Measurements from ENCODE around the gene POMT2. TPM values are rescaled to one million over a fixed set of nuclear protein-coding genes. Genes with fewer than 3 reads are reported as not detected.

The POMT2 gene
- total RNA-seq, 3 donors from 2014 or later: 16.8 to 30.3 (median 25.2) TPM

DNA sequence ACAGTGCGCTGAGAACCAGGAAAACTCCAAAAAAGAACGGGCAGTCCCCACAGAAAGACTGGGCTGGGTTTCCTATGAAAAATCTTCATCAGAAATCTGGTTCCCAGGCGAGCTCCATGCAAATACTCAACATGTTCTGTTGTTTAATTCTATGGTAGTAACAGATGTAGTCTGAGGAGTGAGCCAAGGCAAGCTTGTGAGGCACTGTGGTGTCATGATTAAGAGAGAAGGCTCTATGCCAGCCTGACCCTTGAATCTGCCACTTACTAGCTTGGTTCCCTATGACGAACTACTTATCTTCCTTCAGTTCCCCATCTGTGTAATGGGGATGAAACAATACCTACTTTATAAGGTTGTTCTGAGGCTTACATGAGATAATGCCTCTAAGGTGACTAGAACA is 10.7 kb downstream of the POMT2 start:
- no peaks in the 10 kb centered on the region for H3K27me3 ChIP-seq
- TF ChIP-seq POLR2AphosphoS5 (IDR thresholded peaks at IDR 0.05): no peak
- TF ChIP-seq POLR2A (IDR thresholded peaks at IDR 0.05): no peak
- TF ChIP-seq, protein P1, sequence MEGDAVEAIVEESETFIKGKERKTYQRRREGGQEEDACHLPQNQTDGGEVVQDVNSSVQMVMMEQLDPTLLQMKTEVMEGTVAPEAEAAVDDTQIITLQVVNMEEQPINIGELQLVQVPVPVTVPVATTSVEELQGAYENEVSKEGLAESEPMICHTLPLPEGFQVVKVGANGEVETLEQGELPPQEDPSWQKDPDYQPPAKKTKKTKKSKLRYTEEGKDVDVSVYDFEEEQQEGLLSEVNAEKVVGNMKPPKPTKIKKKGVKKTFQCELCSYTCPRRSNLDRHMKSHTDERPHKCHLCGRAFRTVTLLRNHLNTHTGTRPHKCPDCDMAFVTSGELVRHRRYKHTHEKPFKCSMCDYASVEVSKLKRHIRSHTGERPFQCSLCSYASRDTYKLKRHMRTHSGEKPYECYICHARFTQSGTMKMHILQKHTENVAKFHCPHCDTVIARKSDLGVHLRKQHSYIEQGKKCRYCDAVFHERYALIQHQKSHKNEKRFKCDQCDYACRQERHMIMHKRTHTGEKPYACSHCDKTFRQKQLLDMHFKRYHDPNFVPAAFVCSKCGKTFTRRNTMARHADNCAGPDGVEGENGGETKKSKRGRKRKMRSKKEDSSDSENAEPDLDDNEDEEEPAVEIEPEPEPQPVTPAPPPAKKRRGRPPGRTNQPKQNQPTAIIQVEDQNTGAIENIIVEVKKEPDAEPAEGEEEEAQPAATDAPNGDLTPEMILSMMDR (IDR thresholded peaks at IDR 0.05): no peak
- peaks cover 3 to 10% of the 10 kb centered on the region in 2 donors for H3K4me1 ChIP-seq
- no peaks in the 10 kb centered on the region for H3K36me3 ChIP-seq
- no peak for DNase-seq (ENCODE audit: low spot score in 2 of 2)
- H3K9me3 ChIP-seq: no peaks in the 10 kb centered on the region
- H3K4me3 ChIP-seq: no peak overlapping the region
- H3K27ac ChIP-seq: peak overlapping the region in 1 of 2 donors; percentile 36
- intact Hi-C loops (cut with DNase I; ENCODE audit: low total_unique reads): no loop called here

DNA sequence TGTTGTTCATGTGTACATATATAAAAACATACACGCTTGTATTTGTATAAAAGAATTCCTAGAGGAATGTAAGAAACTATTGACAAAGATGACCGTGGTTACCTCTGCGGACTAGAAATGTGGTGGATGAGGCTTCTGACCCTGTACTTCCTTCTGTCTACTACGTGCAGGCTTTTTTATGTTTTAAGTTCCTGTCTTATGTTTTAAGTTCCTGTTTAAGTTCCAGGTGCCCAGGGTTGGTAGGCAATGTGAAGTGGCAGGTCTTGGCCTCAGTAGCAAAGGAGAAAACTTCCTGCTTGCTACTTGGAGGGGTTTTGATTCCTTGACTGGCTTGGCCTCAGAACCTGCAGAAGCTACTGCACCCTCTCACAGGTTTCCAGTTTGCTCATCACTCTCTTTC is 11.6 kb downstream of the POMT2 start:
- Histone ChIP-seq H3K9me3 (no peaks in the 10 kb centered on the region), H3K4me3 (no peak overlapping the region), H3K27me3 (no peaks in the 10 kb centered on the region), H3K4me1 (peaks cover 2 to 9% of the 10 kb centered on the region in 2 donors), H3K36me3 (no peaks in the 10 kb centered on the region), H3K27ac (no peak overlapping the region)
- no peak for TF ChIP-seq POLR2AphosphoS5 (IDR thresholded peaks at IDR 0.05)
- no peak for TF ChIP-seq POLR2A (IDR thresholded peaks at IDR 0.05)
- TF ChIP-seq, protein P1 (IDR thresholded peaks at IDR 0.05): no peak
- intact Hi-C loops (cut with DNase I; ENCODE audit: low total_unique reads): no loop called here
- no peak for DNase-seq (ENCODE audit: low spot score in 2 of 2)

DNA sequence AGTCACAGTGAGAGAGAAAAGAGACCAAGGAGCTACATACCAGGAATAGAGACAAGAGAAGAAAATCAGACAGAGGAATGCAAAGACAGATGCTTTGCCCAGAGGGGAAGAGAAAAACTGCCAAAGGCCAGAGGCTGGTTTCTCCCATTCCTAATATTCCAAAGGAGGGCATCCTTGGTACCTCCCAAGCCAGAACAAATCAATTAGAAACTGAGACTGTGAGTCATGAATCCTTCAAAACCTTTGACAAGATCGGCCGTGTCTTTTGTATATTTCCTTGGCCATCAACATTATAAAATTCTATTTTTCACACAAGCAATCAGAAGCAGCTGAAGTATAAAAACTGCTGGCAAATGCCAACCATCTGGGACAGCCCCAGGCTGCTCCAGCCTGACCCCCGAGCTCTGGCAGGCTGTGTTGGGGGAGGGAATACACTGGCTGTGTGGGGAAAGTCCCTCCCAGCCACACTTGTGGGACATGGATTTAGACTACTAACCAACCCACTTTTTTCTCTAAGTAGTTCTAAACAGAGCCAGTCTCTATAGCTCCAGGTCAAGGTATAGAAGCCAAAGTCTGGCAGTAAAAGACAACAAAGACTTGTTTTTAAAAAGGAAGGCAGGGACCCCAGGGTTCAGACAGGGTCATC is 13.7 kb downstream of the POMT2 start:
- intact Hi-C loops (cut with DNase I; ENCODE audit: low total_unique reads): no loop called here
- peak overlapping the region; percentile 68 to 83 for H3K27ac ChIP-seq
- peak overlapping the region in 1 of 3 donors; percentile 4 for H3K4me3 ChIP-seq
- H3K4me1 ChIP-seq: peaks cover 0 to 9% of the 10 kb centered on the region in 2 donors
- no peaks in the 10 kb centered on the region for H3K9me3 ChIP-seq
- TF ChIP-seq POLR2A (IDR thresholded peaks at IDR 0.05): no peak
- TF ChIP-seq POLR2AphosphoS5 (IDR thresholded peaks at IDR 0.05): no peak
- TF ChIP-seq, protein P1 (IDR thresholded peaks at IDR 0.05): no peak
- no peaks in the 10 kb centered on the region for H3K36me3 ChIP-seq
- DNase-seq (ENCODE audit: low spot score in 2 of 2): no peak
- H3K27me3 ChIP-seq: no peaks in the 10 kb centered on the region

DNA sequence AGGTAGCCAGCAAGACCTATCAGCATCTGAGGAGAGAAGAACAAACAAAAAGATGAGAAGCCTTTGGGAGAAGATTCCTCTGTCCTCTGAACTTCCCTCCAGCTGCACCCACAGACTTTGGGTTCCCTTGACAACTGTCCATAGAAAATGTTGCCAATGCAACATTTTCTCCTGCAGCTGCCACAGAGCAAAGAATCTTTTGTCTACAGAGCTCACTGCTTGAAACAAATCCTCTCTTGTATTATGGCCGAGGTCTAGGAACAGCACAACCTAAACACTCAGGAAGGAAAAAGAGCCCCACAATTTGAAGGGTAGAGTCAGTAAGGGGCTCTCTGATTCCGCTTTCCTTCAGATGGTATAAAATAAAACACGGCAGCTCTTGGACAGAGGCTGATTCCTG is 14.3 kb downstream of the POMT2 start:
- Histone ChIP-seq H3K36me3 (no peaks in the 10 kb centered on the region), H3K27ac (peak overlapping the region; percentile 68 to 83), H3K27me3 (no peaks in the 10 kb centered on the region), H3K4me3 (no peak overlapping the region), H3K9me3 (no peaks in the 10 kb centered on the region), H3K4me1 (peaks cover 0 to 9% of the 10 kb centered on the region in 2 donors)
- no peak for DNase-seq (ENCODE audit: low spot score in 2 of 2)
- TF ChIP-seq POLR2AphosphoS5 (IDR thresholded peaks at IDR 0.05) (no peak), POLR2A (IDR thresholded peaks at IDR 0.05) (no peak)
- TF ChIP-seq, protein P1 (IDR thresholded peaks at IDR 0.05): no peak
- intact Hi-C loops (cut with DNase I; ENCODE audit: low total_unique reads): no loop called here

DNA sequence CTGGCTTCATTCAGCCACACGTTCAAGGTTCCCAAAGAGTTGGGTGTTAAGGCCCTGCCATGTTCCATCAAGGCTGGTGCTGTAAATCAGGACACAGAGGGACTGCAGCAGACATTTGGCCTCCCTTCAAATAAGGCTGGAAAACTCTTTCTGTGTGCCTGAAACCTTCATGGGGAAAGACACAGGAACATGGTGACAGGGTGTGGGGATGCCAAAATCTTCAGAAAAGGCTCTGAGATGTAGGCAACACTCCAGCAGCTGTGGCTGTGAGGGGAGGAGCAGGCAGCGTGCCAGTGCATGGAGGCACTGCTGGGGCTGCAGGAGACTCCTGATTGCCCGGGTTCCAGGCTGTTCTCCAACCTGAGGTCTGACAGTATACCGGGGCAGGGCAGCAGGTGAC is 15.0 kb downstream of the POMT2 start:
- H3K27me3 ChIP-seq: no peaks in the 10 kb centered on the region
- intact Hi-C loops (cut with DNase I; ENCODE audit: low total_unique reads): no loop called here
- TF ChIP-seq POLR2AphosphoS5 (IDR thresholded peaks at IDR 0.05): no peak
- TF ChIP-seq POLR2A (IDR thresholded peaks at IDR 0.05): no peak
- TF ChIP-seq, protein P1 (IDR thresholded peaks at IDR 0.05): no peak
- DNase-seq (ENCODE audit: low spot score in 2 of 2): no peak
- H3K36me3 ChIP-seq: no peaks in the 10 kb centered on the region
- H3K4me1 ChIP-seq: peaks cover 0 to 9% of the 10 kb centered on the region in 2 donors
- H3K9me3 ChIP-seq: no peaks in the 10 kb centered on the region
- H3K27ac ChIP-seq: peak overlapping the region; percentile 68 to 83
- no peak overlapping the region for H3K4me3 ChIP-seq
